Panc1 (cell line): ENCODE measurements around the gene UQCRC2. TPM values are rescaled to one million over a fixed set of nuclear protein-coding genes. Genes with fewer than 3 reads are reported as not detected.

ENCODE experiments used
- ATAC-seq: fragments of 200-7000 bp; cut with Tn5 transposase; 2 replicates; pipeline ENCODE4 v1.9.1; 2020; ENCODE audit warnings: mild to moderate bottlenecking, moderate library complexity
- BruUV-seq: library from RNA; stranded (reverse); fragments of 400-500 nt; replicated peaks from 2 replicates; lab custom pipeline; 2021; lab: Mats Ljungman, UMichigan
- CTCF ChIA-PET: fragments of 300-600 bp; sonication (Branson Sonifier 250); formaldehyde crosslinking; loops from one replicate; lab custom pipeline; 2022; ENCODE audit warnings: antibody characterized with exemption; lab: Charles Lee
- POLR2A ChIA-PET: fragments of 300-600 bp; sonication (Branson Sonifier 250); formaldehyde crosslinking; loops from one replicate; lab custom pipeline; 2022; ENCODE audit warnings: antibody characterized with exemption; lab: Charles Lee
- DNase-seq: peaks from one replicate; pipeline ENCODE4 v3.0.0-alpha.2; 2010; ENCODE audit warnings: low read depth, low spot score
- H3K27ac ChIP-seq: 2 replicates; pipeline ENCODE4 v1.5.1; 2011; ENCODE audit warnings: mild to moderate bottlenecking, low read length, inconsistent platforms
- H3K27me3 ChIP-seq: fragments of 200-500 bp; sonication (Bioruptor generic); 2 replicates; pipeline ENCODE4 v1.6.0; 2014; ENCODE audit warnings: low read length, inconsistent platforms; ENCODE audit not compliant: control insufficient read depth, insufficient read depth
- H3K36me3 ChIP-seq: fragments of 200-500 bp; sonication (Bioruptor generic); 2 replicates; pipeline ENCODE4 v1.5.1; 2014; ENCODE audit warnings: inconsistent platforms, mild to moderate bottlenecking, low read length, moderate library complexity; ENCODE audit not compliant: control insufficient read depth, insufficient read depth
- H3K4me1 ChIP-seq: 2 replicates; pipeline ENCODE4 v1.5.1; 2011; ENCODE audit warnings: inconsistent platforms, mild to moderate bottlenecking, low read length, moderate library complexity; ENCODE audit not compliant: control insufficient read depth, insufficient read depth
- H3K4me3 ChIP-seq, 2 experiments: 2 replicates each; pipeline ENCODE4 v1.5.1; 2011 to 2012; ENCODE audit warnings: low read depth in 2 of 2, low read length in 2 of 2, mild to moderate bottlenecking in 2 of 2, inconsistent platforms in 1 of 2, moderate library complexity in 1 of 2
- H3K9me3 ChIP-seq: fragments of 200-500 bp; sonication (Bioruptor generic); 2 replicates; pipeline ENCODE4 v1.5.1; 2014; ENCODE audit warnings: low read depth, mild to moderate bottlenecking, inconsistent platforms, low read length, moderate library complexity; ENCODE audit not compliant: control insufficient read depth, insufficient read depth
- POLR2AphosphoS5 ChIP-seq: IDR thresholded peaks from 2 replicates; pipeline ENCODE4 v1.6.1; 2012; ENCODE audit warnings: mild to moderate bottlenecking, low read depth, low read length, moderate library complexity
- SIN3A ChIP-seq: IDR thresholded peaks from 2 replicates; pipeline ENCODE4 v1.6.1; 2012; ENCODE audit warnings: low read depth, mild to moderate bottlenecking, low read length, moderate library complexity, borderline replicate concordance; ENCODE audit not compliant: insufficient read depth
- TCF7L2 ChIP-seq: IDR thresholded peaks from 2 replicates; pipeline ENCODE4 v1.6.1; 2011; ENCODE audit warnings: mild to moderate bottlenecking, low read depth, low read length, inconsistent platforms
- in situ Hi-C: cut with HindIII; loops from 2 replicates; pipeline ENCODE4 v1.10.0; 2016; ENCODE audit warnings: low sequenced_read_pairs, low pct_unique_long_range_greater_than_20kb
- intact Hi-C: fragments of 100-400 bp; cut with micrococcal nuclease; formaldehyde crosslinking; loops from one replicate; pipeline ENCODE4 v1.10.0; 2022; ENCODE audit not compliant: unreplicated experiment
- total RNA-seq: library from RNA; stranded (reverse); gene quantifications from one replicate; pipeline ENCODE4 v1.2.1, GENCODE V29; 2021; ENCODE audit not compliant: unreplicated experiment
- TF ChIP-seq, protein P1 (sequence below), 2 experiments: IDR thresholded peaks; 2 replicates each; pipeline ENCODE4 v1.6.1; 2011 to 2012; ENCODE audit warnings: low read depth in 2 of 2, control low read depth in 1 of 2, low read length in 1 of 2, mild to moderate bottlenecking in 1 of 2, moderate library complexity in 1 of 2; ENCODE audit not compliant: insufficient read depth in 1 of 2
- TF ChIP-seq, protein P2 (sequence below): fragments of 450-650 bp; IDR thresholded peaks from 2 replicates; pipeline ENCODE4 v1.5.1; 2017; ENCODE audit warnings: mild to moderate bottlenecking

Gene UQCRC2
- total RNA-seq, 1 experiment from 2014 or later = 248 TPM

DNA sequence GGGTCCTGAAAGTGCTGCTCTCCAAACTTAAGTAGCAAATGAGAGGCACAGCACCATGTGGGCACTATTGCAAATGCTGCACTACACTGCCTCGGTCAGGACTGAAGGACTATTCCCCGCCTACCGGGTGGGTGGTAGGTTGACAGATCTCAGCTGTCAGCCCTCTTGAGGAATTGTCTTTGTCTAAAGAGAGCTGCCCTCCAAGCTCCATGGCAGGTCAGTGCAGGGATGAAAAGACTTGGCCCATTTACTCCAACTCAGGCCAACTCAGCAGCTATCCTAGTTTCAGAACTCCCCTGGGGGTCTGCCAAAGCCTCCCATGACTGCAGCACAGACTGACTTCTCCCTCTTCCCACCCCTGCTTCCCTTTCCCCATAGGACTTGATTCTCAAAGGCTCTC is 51.2 kb downstream of the UQCRC2 start:
- POLR2A ChIA-PET = interaction anchor here (0.6 kb wide), 1 partner anchor 15 kb away, joined by 7 read pairs; no protein-coding TSS in a partner anchor
- CTCF ChIA-PET = interaction anchor here (1.7 kb wide), 1 partner anchor 73 kb away, joined by 4 read pairs; no protein-coding TSS in a partner anchor
- ATAC-seq (no peak), DNase-seq (no peak)
- Histone ChIP-seq H3K9me3 (no peaks in the 10 kb centered on the region), H3K4me1 (peaks cover 6% of the 10 kb centered on the region; the same call in 1 of the 2 replicates), H3K4me3 (no peak overlapping the region), H3K27me3 (no peaks in the 10 kb centered on the region), H3K36me3 (peaks cover 2% of the 10 kb centered on the region; the same call in 1 of the 2 replicates), H3K27ac (no peak overlapping the region)
- in situ Hi-C loops = no loop called here
- BruUV-seq = no TSS peak
- intact Hi-C loops = loop anchor here (1.0 kb wide), 1 partner anchor 11 kb away; no protein-coding TSS in a partner anchor
- TF ChIP-seq TCF7L2 (no peak), POLR2AphosphoS5 (no peak), SIN3A (no peak)
- TF ChIP-seq, protein P1, sequence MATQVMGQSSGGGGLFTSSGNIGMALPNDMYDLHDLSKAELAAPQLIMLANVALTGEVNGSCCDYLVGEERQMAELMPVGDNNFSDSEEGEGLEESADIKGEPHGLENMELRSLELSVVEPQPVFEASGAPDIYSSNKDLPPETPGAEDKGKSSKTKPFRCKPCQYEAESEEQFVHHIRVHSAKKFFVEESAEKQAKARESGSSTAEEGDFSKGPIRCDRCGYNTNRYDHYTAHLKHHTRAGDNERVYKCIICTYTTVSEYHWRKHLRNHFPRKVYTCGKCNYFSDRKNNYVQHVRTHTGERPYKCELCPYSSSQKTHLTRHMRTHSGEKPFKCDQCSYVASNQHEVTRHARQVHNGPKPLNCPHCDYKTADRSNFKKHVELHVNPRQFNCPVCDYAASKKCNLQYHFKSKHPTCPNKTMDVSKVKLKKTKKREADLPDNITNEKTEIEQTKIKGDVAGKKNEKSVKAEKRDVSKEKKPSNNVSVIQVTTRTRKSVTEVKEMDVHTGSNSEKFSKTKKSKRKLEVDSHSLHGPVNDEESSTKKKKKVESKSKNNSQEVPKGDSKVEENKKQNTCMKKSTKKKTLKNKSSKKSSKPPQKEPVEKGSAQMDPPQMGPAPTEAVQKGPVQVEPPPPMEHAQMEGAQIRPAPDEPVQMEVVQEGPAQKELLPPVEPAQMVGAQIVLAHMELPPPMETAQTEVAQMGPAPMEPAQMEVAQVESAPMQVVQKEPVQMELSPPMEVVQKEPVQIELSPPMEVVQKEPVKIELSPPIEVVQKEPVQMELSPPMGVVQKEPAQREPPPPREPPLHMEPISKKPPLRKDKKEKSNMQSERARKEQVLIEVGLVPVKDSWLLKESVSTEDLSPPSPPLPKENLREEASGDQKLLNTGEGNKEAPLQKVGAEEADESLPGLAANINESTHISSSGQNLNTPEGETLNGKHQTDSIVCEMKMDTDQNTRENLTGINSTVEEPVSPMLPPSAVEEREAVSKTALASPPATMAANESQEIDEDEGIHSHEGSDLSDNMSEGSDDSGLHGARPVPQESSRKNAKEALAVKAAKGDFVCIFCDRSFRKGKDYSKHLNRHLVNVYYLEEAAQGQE (IDR thresholded peaks at IDR 0.05; ENCODE audit: insufficient read depth in 1 of 2, low read depth in 2 of 2, low read length in 1 of 2) = no peak
- TF ChIP-seq, protein P2, sequence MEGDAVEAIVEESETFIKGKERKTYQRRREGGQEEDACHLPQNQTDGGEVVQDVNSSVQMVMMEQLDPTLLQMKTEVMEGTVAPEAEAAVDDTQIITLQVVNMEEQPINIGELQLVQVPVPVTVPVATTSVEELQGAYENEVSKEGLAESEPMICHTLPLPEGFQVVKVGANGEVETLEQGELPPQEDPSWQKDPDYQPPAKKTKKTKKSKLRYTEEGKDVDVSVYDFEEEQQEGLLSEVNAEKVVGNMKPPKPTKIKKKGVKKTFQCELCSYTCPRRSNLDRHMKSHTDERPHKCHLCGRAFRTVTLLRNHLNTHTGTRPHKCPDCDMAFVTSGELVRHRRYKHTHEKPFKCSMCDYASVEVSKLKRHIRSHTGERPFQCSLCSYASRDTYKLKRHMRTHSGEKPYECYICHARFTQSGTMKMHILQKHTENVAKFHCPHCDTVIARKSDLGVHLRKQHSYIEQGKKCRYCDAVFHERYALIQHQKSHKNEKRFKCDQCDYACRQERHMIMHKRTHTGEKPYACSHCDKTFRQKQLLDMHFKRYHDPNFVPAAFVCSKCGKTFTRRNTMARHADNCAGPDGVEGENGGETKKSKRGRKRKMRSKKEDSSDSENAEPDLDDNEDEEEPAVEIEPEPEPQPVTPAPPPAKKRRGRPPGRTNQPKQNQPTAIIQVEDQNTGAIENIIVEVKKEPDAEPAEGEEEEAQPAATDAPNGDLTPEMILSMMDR = no peak

DNA sequence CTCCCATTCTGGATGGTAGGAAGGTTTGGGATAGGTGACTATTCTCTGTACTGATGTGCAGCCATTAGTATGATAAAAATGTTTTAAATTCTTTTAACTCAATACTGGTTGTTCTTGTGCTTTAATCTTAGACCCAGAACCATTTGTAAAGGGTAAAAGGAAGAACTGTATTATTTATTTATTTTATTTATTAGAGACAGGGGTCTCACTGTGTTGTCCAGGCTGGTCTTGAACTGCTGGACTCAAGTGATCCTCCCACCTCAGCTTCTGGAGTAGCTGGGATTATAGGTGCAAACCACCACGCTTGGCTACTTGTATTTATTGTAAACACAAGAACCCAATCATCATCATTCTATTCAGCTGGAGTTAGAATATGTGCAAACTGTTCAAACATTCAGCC is 52.6 kb downstream of the UQCRC2 start:
- ATAC-seq = no peak
- intact Hi-C loops = no loop called here
- in situ Hi-C loops = no loop called here
- no peaks in the 10 kb centered on the region for H3K9me3 ChIP-seq
- no TSS peak for BruUV-seq
- peaks cover 12% of the 10 kb centered on the region for H3K4me1 ChIP-seq
- H3K27me3 ChIP-seq = no peaks in the 10 kb centered on the region
- CTCF ChIA-PET = interaction anchor here (0.6 to 1.0 kb wide), 2 partner anchors 73 to 112 kb away, joined by 3 to 8 read pairs; no protein-coding TSS in a partner anchor
- no peak for DNase-seq
- no peak overlapping the region for H3K4me3 ChIP-seq
- H3K27ac ChIP-seq = no peak overlapping the region
- peaks cover 2% of the 10 kb centered on the region; the same call in 1 of the 2 replicates for H3K36me3 ChIP-seq
- POLR2A ChIA-PET = interaction anchor here (0.6 to 1.0 kb wide), 3 partner anchors 21 to 78 kb away, joined by 3 to 7 read pairs (median 4); no protein-coding TSS in a partner anchor
- TF ChIP-seq, protein P1 (IDR thresholded peaks at IDR 0.05; ENCODE audit: insufficient read depth in 1 of 2, low read depth in 2 of 2, low read length in 1 of 2) = no peak
- no peak for TF ChIP-seq POLR2AphosphoS5
- TF ChIP-seq, protein P2 = no peak
- TF ChIP-seq TCF7L2 = no peak
- TF ChIP-seq SIN3A = no peak
